Panc1 (cell line): Measurements from ENCODE around the gene NPPA.

Source experiments
- POLR2AphosphoS5 ChIP-seq: IDR thresholded peaks from 2 replicates; pipeline ENCODE4 v1.6.1; 2012; ENCODE audit warnings: mild to moderate bottlenecking, low read depth, low read length, moderate library complexity
- SIN3A ChIP-seq: IDR thresholded peaks from 2 replicates; pipeline ENCODE4 v1.6.1; 2012; ENCODE audit warnings: low read depth, mild to moderate bottlenecking, low read length, moderate library complexity, borderline replicate concordance; ENCODE audit not compliant: insufficient read depth
- TF ChIP-seq, protein P1 (sequence below): fragments of 450-650 bp; IDR thresholded peaks from 2 replicates; pipeline ENCODE4 v1.5.1; 2017; ENCODE audit warnings: mild to moderate bottlenecking
- TF ChIP-seq, protein P2 (sequence below), 2 experiments: IDR thresholded peaks; 2 replicates each; pipeline ENCODE4 v1.6.1; 2011 to 2012; ENCODE audit warnings: low read depth in 2 of 2, control low read depth in 1 of 2, low read length in 1 of 2, mild to moderate bottlenecking in 1 of 2, moderate library complexity in 1 of 2; ENCODE audit not compliant: insufficient read depth in 1 of 2

DNA sequence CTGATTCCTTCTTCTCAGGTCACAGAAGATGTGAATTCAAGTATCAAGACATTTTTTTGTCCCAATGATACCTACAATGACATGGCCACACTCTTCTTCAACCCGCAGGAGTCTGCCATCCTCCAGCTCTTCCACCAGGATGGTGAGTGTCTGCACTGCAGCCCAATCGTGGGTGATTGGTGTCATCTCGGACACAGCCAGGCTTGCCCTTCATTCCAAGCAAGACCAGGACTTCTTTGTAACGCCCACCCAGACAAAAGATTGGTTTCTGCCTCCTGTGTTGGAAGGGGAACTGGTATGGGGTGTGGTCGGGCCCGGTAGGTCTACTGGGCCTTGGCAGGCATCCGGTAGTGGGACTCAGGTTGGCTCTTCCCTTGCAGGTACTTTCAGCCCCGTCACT lies 14.1 kb downstream of the NPPA start:
- TF ChIP-seq, protein P1, sequence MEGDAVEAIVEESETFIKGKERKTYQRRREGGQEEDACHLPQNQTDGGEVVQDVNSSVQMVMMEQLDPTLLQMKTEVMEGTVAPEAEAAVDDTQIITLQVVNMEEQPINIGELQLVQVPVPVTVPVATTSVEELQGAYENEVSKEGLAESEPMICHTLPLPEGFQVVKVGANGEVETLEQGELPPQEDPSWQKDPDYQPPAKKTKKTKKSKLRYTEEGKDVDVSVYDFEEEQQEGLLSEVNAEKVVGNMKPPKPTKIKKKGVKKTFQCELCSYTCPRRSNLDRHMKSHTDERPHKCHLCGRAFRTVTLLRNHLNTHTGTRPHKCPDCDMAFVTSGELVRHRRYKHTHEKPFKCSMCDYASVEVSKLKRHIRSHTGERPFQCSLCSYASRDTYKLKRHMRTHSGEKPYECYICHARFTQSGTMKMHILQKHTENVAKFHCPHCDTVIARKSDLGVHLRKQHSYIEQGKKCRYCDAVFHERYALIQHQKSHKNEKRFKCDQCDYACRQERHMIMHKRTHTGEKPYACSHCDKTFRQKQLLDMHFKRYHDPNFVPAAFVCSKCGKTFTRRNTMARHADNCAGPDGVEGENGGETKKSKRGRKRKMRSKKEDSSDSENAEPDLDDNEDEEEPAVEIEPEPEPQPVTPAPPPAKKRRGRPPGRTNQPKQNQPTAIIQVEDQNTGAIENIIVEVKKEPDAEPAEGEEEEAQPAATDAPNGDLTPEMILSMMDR, result no peak
- TF ChIP-seq, protein P2, sequence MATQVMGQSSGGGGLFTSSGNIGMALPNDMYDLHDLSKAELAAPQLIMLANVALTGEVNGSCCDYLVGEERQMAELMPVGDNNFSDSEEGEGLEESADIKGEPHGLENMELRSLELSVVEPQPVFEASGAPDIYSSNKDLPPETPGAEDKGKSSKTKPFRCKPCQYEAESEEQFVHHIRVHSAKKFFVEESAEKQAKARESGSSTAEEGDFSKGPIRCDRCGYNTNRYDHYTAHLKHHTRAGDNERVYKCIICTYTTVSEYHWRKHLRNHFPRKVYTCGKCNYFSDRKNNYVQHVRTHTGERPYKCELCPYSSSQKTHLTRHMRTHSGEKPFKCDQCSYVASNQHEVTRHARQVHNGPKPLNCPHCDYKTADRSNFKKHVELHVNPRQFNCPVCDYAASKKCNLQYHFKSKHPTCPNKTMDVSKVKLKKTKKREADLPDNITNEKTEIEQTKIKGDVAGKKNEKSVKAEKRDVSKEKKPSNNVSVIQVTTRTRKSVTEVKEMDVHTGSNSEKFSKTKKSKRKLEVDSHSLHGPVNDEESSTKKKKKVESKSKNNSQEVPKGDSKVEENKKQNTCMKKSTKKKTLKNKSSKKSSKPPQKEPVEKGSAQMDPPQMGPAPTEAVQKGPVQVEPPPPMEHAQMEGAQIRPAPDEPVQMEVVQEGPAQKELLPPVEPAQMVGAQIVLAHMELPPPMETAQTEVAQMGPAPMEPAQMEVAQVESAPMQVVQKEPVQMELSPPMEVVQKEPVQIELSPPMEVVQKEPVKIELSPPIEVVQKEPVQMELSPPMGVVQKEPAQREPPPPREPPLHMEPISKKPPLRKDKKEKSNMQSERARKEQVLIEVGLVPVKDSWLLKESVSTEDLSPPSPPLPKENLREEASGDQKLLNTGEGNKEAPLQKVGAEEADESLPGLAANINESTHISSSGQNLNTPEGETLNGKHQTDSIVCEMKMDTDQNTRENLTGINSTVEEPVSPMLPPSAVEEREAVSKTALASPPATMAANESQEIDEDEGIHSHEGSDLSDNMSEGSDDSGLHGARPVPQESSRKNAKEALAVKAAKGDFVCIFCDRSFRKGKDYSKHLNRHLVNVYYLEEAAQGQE (IDR thresholded peaks at IDR 0.05; ENCODE audit: insufficient read depth in 1 of 2, low read depth in 2 of 2, low read length in 1 of 2), result no peak
- TF ChIP-seq SIN3A (no peak), POLR2AphosphoS5 (no peak)
